ENCODE measurements around the gene TRAPPC6A. TPM values are rescaled to one million over a fixed set of nuclear protein-coding genes. Genes with fewer than 3 reads are reported as not detected.

The TRAPPC6A gene
- total RNA-seq, 2 donors from 2014 or later: 17.9 to 22.8 TPM

DNA sequence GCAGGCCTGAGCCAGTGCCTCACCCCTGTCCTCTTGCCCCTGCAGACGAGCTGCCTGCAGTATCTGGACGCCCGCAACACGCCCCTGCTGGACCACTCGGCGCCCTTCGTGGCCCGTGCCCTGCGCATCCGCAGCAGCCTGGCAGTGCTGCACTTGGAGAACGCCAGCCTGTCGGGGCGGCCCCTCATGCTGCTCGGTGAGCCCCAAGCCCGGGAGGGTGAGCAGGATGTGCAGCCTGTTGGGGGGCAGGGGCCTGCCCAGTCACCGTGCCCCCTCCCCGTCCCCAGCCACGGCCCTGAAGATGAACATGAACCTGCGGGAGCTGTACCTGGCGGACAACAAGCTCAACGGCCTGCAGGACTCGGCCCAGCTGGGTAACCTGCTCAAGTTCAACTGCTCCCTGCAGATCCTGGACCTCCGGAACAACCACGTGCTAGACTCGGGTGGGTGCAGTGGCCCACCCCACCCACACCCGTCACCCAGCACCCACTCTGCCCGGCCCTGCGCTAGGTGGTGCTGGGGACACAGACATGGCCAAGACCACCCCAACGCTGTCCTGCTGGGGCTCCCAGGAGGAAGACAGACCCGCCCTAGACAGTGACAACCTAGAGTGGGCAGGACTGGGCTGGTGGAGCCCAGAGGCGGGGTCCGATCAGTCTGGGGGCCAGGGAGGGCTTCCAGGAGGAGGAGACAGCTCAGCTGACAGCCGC is 35.9 kb downstream of the TRAPPC6A start:
- Histone ChIP-seq H3K4me3 (no peak overlapping the region), H3K27me3 (no peaks in the 10 kb centered on the region), H3K9me3 (no peaks in the 10 kb centered on the region), H3K27ac (no peak overlapping the region), H3K4me1 (peaks cover 0 to 13% of the 10 kb centered on the region in 2 donors), H3K36me3 (peaks cover 40% of the 10 kb centered on the region)
- DNase-seq (ENCODE audit: low spot score): no peak
- TF ChIP-seq, protein P1, sequence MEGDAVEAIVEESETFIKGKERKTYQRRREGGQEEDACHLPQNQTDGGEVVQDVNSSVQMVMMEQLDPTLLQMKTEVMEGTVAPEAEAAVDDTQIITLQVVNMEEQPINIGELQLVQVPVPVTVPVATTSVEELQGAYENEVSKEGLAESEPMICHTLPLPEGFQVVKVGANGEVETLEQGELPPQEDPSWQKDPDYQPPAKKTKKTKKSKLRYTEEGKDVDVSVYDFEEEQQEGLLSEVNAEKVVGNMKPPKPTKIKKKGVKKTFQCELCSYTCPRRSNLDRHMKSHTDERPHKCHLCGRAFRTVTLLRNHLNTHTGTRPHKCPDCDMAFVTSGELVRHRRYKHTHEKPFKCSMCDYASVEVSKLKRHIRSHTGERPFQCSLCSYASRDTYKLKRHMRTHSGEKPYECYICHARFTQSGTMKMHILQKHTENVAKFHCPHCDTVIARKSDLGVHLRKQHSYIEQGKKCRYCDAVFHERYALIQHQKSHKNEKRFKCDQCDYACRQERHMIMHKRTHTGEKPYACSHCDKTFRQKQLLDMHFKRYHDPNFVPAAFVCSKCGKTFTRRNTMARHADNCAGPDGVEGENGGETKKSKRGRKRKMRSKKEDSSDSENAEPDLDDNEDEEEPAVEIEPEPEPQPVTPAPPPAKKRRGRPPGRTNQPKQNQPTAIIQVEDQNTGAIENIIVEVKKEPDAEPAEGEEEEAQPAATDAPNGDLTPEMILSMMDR (IDR thresholded peaks at IDR 0.05): no peak

DNA sequence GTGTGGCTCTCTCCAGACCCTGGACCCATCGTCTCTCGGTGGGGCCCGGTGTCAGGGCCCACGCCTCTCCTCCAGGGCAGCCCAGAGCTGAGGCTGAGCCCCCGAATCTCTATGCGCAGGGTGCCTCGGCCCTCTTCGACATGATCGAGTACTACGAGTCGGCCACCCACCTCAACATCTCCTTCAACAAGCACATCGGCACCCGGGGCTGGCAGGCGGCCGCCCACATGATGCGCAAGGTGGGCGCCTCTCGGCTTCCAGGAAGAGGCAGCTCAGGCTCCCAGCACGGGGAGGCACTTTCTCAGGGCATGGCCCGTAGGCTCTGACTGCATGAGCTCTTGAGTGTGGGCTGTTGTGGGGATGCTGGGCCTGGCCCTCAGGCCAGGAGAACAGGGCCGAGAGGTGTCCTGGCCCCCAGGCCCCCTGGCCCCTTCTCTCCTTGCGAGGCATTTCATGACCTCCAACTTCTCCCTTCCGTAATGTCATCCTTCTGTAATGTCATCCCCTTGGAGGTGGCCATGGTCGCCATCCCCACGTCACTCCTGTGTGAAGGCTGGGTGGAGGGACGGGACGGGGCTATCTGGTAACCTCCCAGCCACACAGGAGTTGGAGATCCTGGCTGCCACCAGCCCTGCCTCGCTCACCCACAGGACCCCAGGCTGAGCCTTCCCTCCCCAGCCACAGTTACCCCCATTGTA is 36.7 kb downstream of the TRAPPC6A start:
- no peaks in the 10 kb centered on the region for H3K9me3 ChIP-seq
- no peak overlapping the region for H3K4me3 ChIP-seq
- TF ChIP-seq, protein P1 (IDR thresholded peaks at IDR 0.05): no peak
- H3K27me3 ChIP-seq: no peaks in the 10 kb centered on the region
- H3K4me1 ChIP-seq: peaks cover 0 to 21% of the 10 kb centered on the region in 2 donors
- peaks cover 37% of the 10 kb centered on the region for H3K36me3 ChIP-seq
- no peak overlapping the region for H3K27ac ChIP-seq
- DNase-seq (ENCODE audit: low spot score): no peak

DNA sequence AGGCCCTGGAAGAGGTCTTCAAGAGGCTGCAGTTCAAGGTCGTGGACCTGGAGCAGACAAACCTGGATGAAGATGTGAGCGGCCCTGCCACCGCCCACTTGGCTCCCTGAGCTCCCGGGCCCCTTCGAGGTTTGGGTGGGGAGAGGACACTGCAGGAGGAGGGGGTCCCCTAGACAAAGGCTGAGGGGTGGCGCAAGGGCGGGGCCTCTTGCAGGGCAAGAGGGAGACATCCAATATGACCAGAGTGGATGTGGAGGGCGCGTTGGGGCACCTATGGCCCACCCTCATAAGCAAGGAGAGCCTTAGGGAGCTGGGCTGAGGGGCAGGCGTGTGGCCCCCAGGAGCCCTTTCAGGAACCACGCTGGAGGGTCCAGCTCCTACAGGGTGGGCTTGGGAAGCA is 37.5 kb downstream of the TRAPPC6A start:
- peaks cover 0 to 24% of the 10 kb centered on the region in 2 donors for H3K4me1 ChIP-seq
- H3K27ac ChIP-seq: no peak overlapping the region
- no peak for DNase-seq (ENCODE audit: low spot score)
- H3K27me3 ChIP-seq: no peaks in the 10 kb centered on the region
- H3K9me3 ChIP-seq: no peaks in the 10 kb centered on the region
- TF ChIP-seq, protein P1 (IDR thresholded peaks at IDR 0.05): no peak
- H3K4me3 ChIP-seq: no peak overlapping the region
- peaks cover 31% of the 10 kb centered on the region for H3K36me3 ChIP-seq

DNA sequence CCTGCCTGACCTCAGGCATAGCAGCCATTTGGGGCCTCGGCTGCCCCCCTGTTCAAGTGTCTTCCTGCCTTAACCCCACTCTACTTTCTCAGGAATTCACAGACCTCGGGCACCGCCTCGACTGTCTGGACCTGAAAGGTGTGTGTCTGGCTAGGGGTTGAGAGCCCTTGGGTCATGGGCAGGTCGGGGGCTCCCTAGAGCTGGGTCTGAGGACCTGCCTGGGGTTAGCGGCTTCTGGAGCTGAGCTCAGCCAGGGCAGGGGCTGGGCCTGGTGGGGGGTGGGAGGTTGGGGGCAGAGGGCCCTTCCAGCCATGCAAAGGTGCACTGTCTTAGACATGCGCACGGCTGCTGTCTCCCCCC is 37.9 kb downstream of the TRAPPC6A start:
- Histone ChIP-seq H3K9me3 (no peaks in the 10 kb centered on the region), H3K4me1 (peaks cover 0 to 24% of the 10 kb centered on the region in 2 donors), H3K4me3 (no peak overlapping the region), H3K27ac (no peak overlapping the region), H3K27me3 (no peaks in the 10 kb centered on the region), H3K36me3 (peaks cover 31% of the 10 kb centered on the region)
- no peak for DNase-seq (ENCODE audit: low spot score)
- TF ChIP-seq, protein P1 (IDR thresholded peaks at IDR 0.05): no peak

DNA sequence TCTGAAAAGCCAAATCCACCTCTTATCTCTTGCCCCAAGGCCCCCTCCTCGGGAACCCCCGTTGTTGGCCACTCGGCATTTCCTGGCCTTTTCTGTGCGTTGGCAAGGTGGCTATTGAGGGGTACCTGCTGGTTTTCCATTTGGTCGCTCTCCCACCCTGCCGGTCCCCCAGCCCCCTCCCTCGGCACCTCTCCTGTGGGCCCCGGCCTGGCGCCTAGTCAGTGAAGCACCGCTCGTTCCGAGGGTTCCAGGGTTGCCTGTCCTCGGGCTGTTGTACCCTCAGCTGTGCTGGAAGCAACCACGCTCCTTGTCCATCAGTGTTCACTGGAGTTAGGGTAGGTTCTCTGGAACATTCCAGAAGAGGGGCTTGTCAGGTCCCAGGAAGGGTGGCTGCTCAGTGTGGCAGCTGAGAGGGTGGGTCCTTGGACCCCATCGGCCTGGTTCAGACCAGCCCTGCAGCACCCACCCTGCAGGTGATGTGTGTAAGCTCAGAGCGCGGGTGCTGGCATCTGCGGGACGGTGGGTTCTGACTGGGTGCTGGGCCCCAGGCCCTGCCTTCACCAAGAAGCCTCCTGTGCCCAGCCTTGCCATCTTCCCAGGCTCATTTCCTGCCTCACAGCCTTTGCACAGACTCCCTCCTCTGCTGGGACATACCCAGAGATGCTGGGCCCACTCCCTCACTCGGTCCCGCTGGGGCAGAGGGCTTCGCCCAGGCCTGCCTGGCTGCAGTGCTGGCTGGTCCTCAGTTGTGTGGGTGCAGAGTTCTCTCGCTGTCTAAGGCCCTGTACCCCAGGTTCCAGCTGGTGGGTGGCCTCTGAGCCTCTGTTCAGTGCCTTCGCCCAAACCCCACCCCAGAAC is 38.5 kb downstream of the TRAPPC6A start:
- peaks cover 25% of the 10 kb centered on the region for H3K36me3 ChIP-seq
- no peaks in the 10 kb centered on the region for H3K27me3 ChIP-seq
- peaks cover 0 to 24% of the 10 kb centered on the region in 2 donors for H3K4me1 ChIP-seq
- H3K9me3 ChIP-seq: no peaks in the 10 kb centered on the region
- no peak overlapping the region for H3K27ac ChIP-seq
- TF ChIP-seq, protein P1 (IDR thresholded peaks at IDR 0.05): no peak
- no peak overlapping the region for H3K4me3 ChIP-seq
- no peak for DNase-seq (ENCODE audit: low spot score)
